Measurements from ENCODE around the gene GPR132.

GPR132 gene

GRCh38 chr14:105059035-105059924 is 6.0 kb downstream of the GPR132 start:
- H3K9me3 ChIP-seq (ENCODE audit: control insufficient read depth, low read length) = no peaks in the 10 kb centered on the region
- peaks cover 12 to 48% of the 10 kb centered on the region in 2 experiments for H3K27me3 ChIP-seq (ENCODE audit: control insufficient read depth in 1 of 2, insufficient read depth in 1 of 2, low read length in 2 of 2)
- H3K4me2 ChIP-seq (ENCODE audit: low read length, poor library complexity, severe bottlenecking) = no peak overlapping the region
- no peak overlapping the region for H2AK5ac ChIP-seq (ENCODE audit: low read length, severe bottlenecking)
- no peak overlapping the region for H2BK120ac ChIP-seq (ENCODE audit: low read depth, low read length)
- H3K4me3 ChIP-seq (ENCODE audit: insufficient read depth in 1 of 2, low read depth in 1 of 2, low read length in 2 of 2) = no peak overlapping the region
- H3K4me1 ChIP-seq (ENCODE audit: control insufficient read depth, insufficient read depth, low read depth, low read length) = peaks cover 10% of the 10 kb centered on the region
- H2BK12ac ChIP-seq (ENCODE audit: low read length in 2 of 2) = no peak overlapping the region
- no peak overlapping the region for H3K4ac ChIP-seq (ENCODE audit: low read depth in 1 of 2, low read length in 2 of 2)
- H4K8ac ChIP-seq (ENCODE audit: low read length) = no peak overlapping the region
- no peak for DNase-seq
- H2BK5ac ChIP-seq (ENCODE audit: low read depth, low read length, poor library complexity, severe bottlenecking) = no peak overlapping the region
- no peak overlapping the region for H3K27ac ChIP-seq (ENCODE audit: low read length, poor library complexity, severe bottlenecking)
- no peak overlapping the region for H4K91ac ChIP-seq (ENCODE audit: low read length)
- H3K36me3 ChIP-seq (ENCODE audit: control insufficient read depth in 1 of 2, insufficient read depth in 2 of 2, low read depth in 1 of 2, low read length in 2 of 2) = no peaks in the 10 kb centered on the region
- H3K14ac ChIP-seq (ENCODE audit: low read length in 2 of 2) = no peak overlapping the region
- H3K9ac ChIP-seq (ENCODE audit: low read length) = no peak overlapping the region
- H3K18ac ChIP-seq (ENCODE audit: low read depth in 1 of 2, low read length in 2 of 2) = no peak overlapping the region
- no peak overlapping the region for H2AFZ ChIP-seq (ENCODE audit: low read depth, low read length)
- peak overlapping the region; percentile 34 for H2BK15ac ChIP-seq (ENCODE audit: low read depth, poor library complexity, severe bottlenecking)
- H3K23ac ChIP-seq (ENCODE audit: low read length in 2 of 2) = no peak overlapping the region
- WGBS = 83% methylated on average over 19 of the region's 22 CpGs
- no peaks in the 10 kb centered on the region for H3K79me1 ChIP-seq (replicated peaks; ENCODE audit: low read length, poor library complexity, severe bottlenecking)

- H3K9me3 ChIP-seq (ENCODE audit: control insufficient read depth, low read length) = no peaks in the 10 kb centered on the region
- H4K91ac ChIP-seq (ENCODE audit: low read length) = no peak overlapping the region
- H3K27ac ChIP-seq (ENCODE audit: low read length, poor library complexity, severe bottlenecking) = no peak overlapping the region
- no peak overlapping the region for H2BK120ac ChIP-seq (ENCODE audit: low read depth, low read length)
- H3K79me1 ChIP-seq (replicated peaks; ENCODE audit: low read length, poor library complexity, severe bottlenecking) = no peaks in the 10 kb centered on the region
- DNase-seq = no peak
- no peak overlapping the region for H3K18ac ChIP-seq (ENCODE audit: low read depth in 1 of 2, low read length in 2 of 2)
- H2AK5ac ChIP-seq (ENCODE audit: low read length, severe bottlenecking) = no peak overlapping the region
- WGBS = 92% methylated on average over 14 of the region's 14 CpGs
- no peak overlapping the region for H3K9ac ChIP-seq (ENCODE audit: low read length)
- no peak overlapping the region for H3K4me3 ChIP-seq (ENCODE audit: insufficient read depth in 1 of 2, low read depth in 1 of 2, low read length in 2 of 2)
- H3K36me3 ChIP-seq (ENCODE audit: control insufficient read depth in 1 of 2, insufficient read depth in 2 of 2, low read depth in 1 of 2, low read length in 2 of 2) = no peaks in the 10 kb centered on the region
- no peak overlapping the region for H2BK5ac ChIP-seq (ENCODE audit: low read depth, low read length, poor library complexity, severe bottlenecking)
- H2BK12ac ChIP-seq (ENCODE audit: low read length in 2 of 2) = no peak overlapping the region
- peak overlapping the region; percentile 13 for H2BK15ac ChIP-seq (ENCODE audit: low read depth, poor library complexity, severe bottlenecking)
- H4K8ac ChIP-seq (ENCODE audit: low read length) = no peak overlapping the region
- no peak overlapping the region for H3K23ac ChIP-seq (ENCODE audit: low read length in 2 of 2)
- H2AFZ ChIP-seq (ENCODE audit: low read depth, low read length) = no peak overlapping the region
- no peak overlapping the region for H3K14ac ChIP-seq (ENCODE audit: low read length in 2 of 2)
- no peak overlapping the region for H3K4me2 ChIP-seq (ENCODE audit: low read length, poor library complexity, severe bottlenecking)
- H3K4me1 ChIP-seq (ENCODE audit: control insufficient read depth, insufficient read depth, low read depth, low read length) = peaks cover 13% of the 10 kb centered on the region
- peaks cover 12 to 48% of the 10 kb centered on the region in 2 experiments for H3K27me3 ChIP-seq (ENCODE audit: control insufficient read depth in 1 of 2, insufficient read depth in 1 of 2, low read length in 2 of 2)
- H3K4ac ChIP-seq (ENCODE audit: low read depth in 1 of 2, low read length in 2 of 2) = no peak overlapping the region
Measured at GRCh38 chr14:105058521-105059034, 6.7 kb downstream of the GPR132 start.

- no peak overlapping the region for H3K14ac ChIP-seq (ENCODE audit: low read length in 2 of 2)
- H2AFZ ChIP-seq (ENCODE audit: low read depth, low read length) = no peak overlapping the region
- H2AK5ac ChIP-seq (ENCODE audit: low read length, severe bottlenecking) = no peak overlapping the region
- H3K4me2 ChIP-seq (ENCODE audit: low read length, poor library complexity, severe bottlenecking) = no peak overlapping the region
- peaks cover 13% of the 10 kb centered on the region for H3K4me1 ChIP-seq (ENCODE audit: control insufficient read depth, insufficient read depth, low read depth, low read length)
- no peak overlapping the region for H2BK120ac ChIP-seq (ENCODE audit: low read depth, low read length)
- H3K36me3 ChIP-seq (ENCODE audit: control insufficient read depth in 1 of 2, insufficient read depth in 2 of 2, low read depth in 1 of 2, low read length in 2 of 2) = no peaks in the 10 kb centered on the region
- no peaks in the 10 kb centered on the region for H3K9me3 ChIP-seq (ENCODE audit: control insufficient read depth, low read length)
- no peak overlapping the region for H4K8ac ChIP-seq (ENCODE audit: low read length)
- no peak overlapping the region for H2BK5ac ChIP-seq (ENCODE audit: low read depth, low read length, poor library complexity, severe bottlenecking)
- H3K4ac ChIP-seq (ENCODE audit: low read depth in 1 of 2, low read length in 2 of 2) = no peak overlapping the region
- DNase-seq = no peak
- WGBS = 60% methylated on average over 22 of the region's 22 CpGs
- no peak overlapping the region for H3K4me3 ChIP-seq (ENCODE audit: insufficient read depth in 1 of 2, low read depth in 1 of 2, low read length in 2 of 2)
- H3K27me3 ChIP-seq (ENCODE audit: control insufficient read depth in 1 of 2, insufficient read depth in 1 of 2, low read length in 2 of 2) = peaks cover 10 to 43% of the 10 kb centered on the region in 2 experiments
- H3K23ac ChIP-seq (ENCODE audit: low read length in 2 of 2) = no peak overlapping the region
- no peak overlapping the region for H3K9ac ChIP-seq (ENCODE audit: low read length)
- H3K18ac ChIP-seq (ENCODE audit: low read depth in 1 of 2, low read length in 2 of 2) = no peak overlapping the region
- H2BK12ac ChIP-seq (ENCODE audit: low read length in 2 of 2) = no peak overlapping the region
- no peak overlapping the region for H4K91ac ChIP-seq (ENCODE audit: low read length)
- H3K79me1 ChIP-seq (replicated peaks; ENCODE audit: low read length, poor library complexity, severe bottlenecking) = no peaks in the 10 kb centered on the region
- H3K27ac ChIP-seq (ENCODE audit: low read length, poor library complexity, severe bottlenecking) = no peak overlapping the region
- H2BK15ac ChIP-seq (ENCODE audit: low read depth, poor library complexity, severe bottlenecking) = no peak overlapping the region
Measured at GRCh38 chr14:105056303-105056831, 8.9 kb downstream of the GPR132 start.

- H3K4me3 ChIP-seq (ENCODE audit: insufficient read depth in 1 of 2, low read depth in 1 of 2, low read length in 2 of 2) = no peak overlapping the region
- H3K27ac ChIP-seq (ENCODE audit: low read length, poor library complexity, severe bottlenecking) = no peak overlapping the region
- no peak overlapping the region for H2BK5ac ChIP-seq (ENCODE audit: low read depth, low read length, poor library complexity, severe bottlenecking)
- no peak overlapping the region for H3K9ac ChIP-seq (ENCODE audit: low read length)
- peak overlapping the region; percentile 12 for H4K8ac ChIP-seq (ENCODE audit: low read length)
- no peak overlapping the region for H2AFZ ChIP-seq (ENCODE audit: low read depth, low read length)
- H4K91ac ChIP-seq (ENCODE audit: low read length) = no peak overlapping the region
- H3K36me3 ChIP-seq (ENCODE audit: control insufficient read depth in 1 of 2, insufficient read depth in 2 of 2, low read depth in 1 of 2, low read length in 2 of 2) = no peaks in the 10 kb centered on the region
- H3K4me2 ChIP-seq (ENCODE audit: low read length, poor library complexity, severe bottlenecking) = no peak overlapping the region
- H3K27me3 ChIP-seq (ENCODE audit: control insufficient read depth in 1 of 2, insufficient read depth in 1 of 2, low read length in 2 of 2) = peaks cover 10 to 41% of the 10 kb centered on the region in 2 experiments
- H3K23ac ChIP-seq (ENCODE audit: low read length in 2 of 2) = no peak overlapping the region
- H3K4ac ChIP-seq (ENCODE audit: low read depth in 1 of 2, low read length in 2 of 2) = no peak overlapping the region
- no peak for DNase-seq
- no peak overlapping the region for H2BK120ac ChIP-seq (ENCODE audit: low read depth, low read length)
- H3K4me1 ChIP-seq (ENCODE audit: control insufficient read depth, insufficient read depth, low read depth, low read length) = peaks cover 10% of the 10 kb centered on the region
- WGBS = 78% methylated on average over 31 of the region's 33 CpGs
- no peak overlapping the region for H3K18ac ChIP-seq (ENCODE audit: low read depth in 1 of 2, low read length in 2 of 2)
- H2AK5ac ChIP-seq (ENCODE audit: low read length, severe bottlenecking) = no peak overlapping the region
- no peak overlapping the region for H3K14ac ChIP-seq (ENCODE audit: low read length in 2 of 2)
- H3K9me3 ChIP-seq (ENCODE audit: control insufficient read depth, low read length) = no peaks in the 10 kb centered on the region
- no peak overlapping the region for H2BK15ac ChIP-seq (ENCODE audit: low read depth, poor library complexity, severe bottlenecking)
- no peak overlapping the region for H2BK12ac ChIP-seq (ENCODE audit: low read length in 2 of 2)
- H3K79me1 ChIP-seq (replicated peaks; ENCODE audit: low read length, poor library complexity, severe bottlenecking) = no peaks in the 10 kb centered on the region
Measured at GRCh38 chr14:105055736-105056302, 9.4 kb downstream of the GPR132 start.
